GM18526 (cell line): ENCODE measurements around the gene CCL27.

Experiments
- POLR2A ChIP-seq: IDR thresholded peaks from 3 replicates; pipeline ENCODE4 v1.6.1; 2011; ENCODE audit not compliant: insufficient read length; ENCODE audit errors: extremely low read depth

The CCL27 gene, protein sequence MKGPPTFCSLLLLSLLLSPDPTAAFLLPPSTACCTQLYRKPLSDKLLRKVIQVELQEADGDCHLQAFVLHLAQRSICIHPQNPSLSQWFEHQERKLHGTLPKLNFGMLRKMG

DNA sequence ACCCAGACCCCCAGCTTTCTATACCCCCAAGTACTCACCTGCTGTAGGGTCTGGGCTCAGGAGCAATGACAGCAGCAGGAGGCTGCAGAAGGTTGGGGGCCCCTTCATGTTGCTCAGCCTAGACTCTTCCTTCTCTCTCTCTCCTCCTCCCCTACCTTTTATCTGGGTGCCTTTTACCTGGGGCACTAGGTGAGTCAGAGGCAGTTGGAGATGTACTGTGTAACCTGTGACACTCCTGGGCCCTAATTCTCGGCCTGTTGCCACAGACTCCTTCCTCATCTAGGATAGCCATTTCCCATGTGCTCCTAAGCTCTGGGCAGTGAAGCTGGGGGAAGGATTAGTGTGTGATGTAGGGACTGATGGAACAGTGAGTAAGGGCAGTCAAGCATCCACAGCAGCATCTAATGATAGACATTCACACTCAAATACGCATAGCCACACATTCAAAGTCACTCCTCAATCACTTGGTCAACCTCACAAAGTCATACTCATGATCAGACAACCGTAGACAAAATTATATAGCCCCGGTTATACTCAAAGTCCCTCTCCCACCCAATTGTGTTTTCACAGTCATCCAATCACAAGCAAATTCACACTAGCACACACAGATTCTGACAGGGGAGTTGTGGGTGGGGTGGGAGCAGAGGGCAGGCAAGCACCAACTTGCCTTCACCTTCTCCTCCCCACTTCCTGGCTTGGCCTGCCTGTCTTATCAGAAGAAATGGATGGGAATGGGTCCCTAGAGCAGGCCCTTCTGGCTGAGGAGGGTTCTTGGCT is at the start of gene CCL27:
CCL27 (minus strand) TSS at position 132 of the 777 bp plus-strand sequence; CDS start at position 108, 24 bp downstream.
- no peak for TF ChIP-seq POLR2A

DNA sequence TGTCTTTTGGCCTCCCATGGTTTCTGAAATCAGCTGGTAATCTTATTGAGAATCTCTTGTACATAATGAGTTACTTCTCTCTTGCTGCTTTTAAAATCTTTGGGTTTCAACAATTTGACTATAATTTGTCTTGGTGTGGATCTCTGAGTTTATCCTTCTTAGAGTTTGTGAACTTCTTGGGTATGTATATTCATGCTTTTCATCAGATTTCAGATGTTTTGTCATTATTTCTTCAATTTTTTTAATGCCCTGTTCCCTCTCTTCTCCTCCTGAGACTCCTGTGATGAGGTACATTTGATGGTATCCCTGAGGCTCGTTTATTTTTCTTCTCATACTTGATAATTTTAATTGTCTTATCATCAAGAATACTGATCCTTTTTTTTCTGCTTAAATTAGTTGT is 49.7 kb upstream of the CCL27 start:
- TF ChIP-seq POLR2A, result no peak

DNA sequence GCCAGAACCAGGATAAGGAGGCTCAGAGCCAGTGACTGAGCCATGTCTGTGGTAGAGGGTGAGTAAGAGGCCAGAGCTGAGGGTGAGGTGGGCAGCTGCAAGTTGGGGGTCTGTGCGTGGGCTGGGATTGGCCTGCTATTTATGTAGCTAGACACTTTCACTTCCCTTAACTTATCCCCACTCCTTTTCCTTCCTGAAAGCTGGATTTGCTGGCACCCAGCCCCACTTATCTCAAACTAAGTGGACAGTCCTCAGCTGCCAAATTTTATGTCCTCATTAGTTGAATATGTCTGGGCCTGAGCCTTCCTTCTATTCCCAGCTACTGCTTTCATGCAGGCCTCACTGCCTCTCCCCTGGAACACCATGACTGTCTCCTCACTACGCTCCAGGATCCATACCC is 47.6 kb upstream of the CCL27 start, which contains the start of gene CCL21:
CCL21 (minus strand) TSS at position 114 of the 400 bp plus-strand sequence; CDS start at position 44, 70 bp downstream.
- no peak for TF ChIP-seq POLR2A

DNA sequence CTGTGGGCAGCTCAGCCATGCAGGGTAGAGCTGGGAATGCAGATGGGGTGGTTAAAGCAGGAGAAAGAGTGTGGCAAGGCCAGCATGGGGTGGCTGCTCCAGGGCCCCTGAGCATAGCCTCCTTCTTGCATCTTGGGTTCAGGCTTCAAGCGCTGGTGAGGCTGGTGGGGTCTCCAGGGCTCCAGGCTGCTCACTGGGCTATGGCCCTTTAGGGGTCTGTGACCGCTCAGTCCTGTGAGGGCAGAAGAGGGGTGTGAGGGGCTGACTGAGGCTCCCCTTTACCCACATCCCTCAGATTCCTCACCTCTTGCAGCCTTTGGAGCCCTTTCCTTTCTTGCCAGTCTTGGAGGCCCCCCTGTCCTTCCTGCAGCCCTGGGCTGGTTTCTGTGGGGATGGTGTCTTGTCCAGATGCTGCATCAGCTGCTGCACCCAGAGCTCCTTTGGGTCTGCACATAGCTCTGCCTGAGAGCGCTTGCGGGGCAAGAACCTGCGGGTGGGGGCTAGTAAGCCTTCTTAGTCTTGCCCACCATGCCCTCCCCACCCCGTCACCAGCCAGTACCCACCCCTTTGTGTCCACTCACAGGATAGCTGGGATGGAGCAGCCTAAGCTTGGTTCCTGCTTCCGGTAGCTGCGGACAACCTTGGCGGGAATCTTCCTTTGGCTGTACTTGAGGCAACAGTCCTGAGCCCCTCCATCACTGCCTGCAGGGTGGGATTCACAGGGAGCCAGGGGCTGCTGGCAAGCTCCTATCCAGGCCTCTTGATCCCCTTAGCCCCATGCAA is 46.9 kb upstream of the CCL27 start:
- TF ChIP-seq POLR2A, result no peak

DNA sequence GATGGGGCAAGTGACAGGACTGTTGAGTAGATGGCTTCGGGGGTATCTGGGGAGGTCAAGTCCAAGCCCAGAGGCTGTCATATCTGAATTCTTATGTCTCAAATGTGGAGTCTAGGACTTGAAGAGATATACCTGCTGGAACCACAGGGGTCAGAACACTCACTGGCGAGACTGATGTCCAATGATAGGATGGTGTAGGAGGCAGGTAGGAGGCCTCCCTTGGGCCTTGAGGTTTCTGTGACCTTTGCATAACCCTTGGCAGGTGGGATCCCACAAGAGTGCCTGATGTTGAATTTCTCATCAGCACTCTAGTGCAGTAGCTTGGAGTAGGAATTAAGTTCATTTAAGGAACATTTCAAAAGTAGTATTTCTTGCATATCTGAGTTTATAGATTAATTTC is 44.7 kb upstream of the CCL27 start:
- TF ChIP-seq POLR2A, result no peak

DNA sequence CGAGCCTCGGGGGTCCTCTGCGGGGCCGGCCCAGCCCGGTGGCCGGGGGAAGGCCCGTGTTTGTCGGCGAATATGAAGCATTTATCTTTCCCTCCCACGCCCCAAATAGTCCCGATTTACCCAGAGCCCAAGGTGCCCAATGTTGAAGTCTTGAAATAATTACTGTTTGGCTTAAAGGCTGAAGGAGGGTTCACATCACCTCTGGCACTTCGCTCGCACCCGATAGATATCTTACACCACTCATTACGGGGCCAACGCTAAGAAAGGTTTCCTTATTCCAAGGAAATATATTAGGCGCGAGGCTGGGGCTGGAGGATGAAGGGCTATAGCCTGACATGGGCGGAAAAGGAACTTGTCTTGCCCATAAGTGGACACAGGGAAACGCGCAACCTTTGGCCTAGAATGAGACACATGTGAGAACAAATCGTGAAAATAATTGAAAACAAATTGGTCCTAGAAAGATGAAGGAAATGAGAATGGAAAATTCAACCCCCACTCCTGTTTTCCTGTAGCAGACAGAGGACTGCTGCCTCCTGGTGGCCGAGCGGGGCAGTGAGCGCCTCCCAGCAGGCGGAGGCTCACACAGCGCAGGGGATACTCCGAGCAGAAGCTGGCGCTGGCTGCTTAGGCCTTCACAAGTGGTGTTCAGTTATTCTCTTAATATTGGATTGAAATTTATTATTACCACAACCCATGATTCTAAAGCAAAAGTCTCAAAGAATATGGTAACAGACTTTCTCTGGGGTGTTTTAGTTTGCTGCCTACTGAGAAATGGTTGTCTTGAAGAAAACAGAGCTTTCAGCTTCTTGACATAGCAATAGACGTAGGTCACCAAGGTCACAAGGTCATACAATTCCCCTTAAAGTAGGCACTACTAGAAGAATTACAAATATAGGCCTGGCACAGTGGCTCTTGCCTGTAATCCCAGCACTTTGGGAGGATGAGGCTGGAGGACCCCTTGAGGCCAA is 39.6 kb upstream of the CCL27 start:
- TF ChIP-seq POLR2A, result no peak

DNA sequence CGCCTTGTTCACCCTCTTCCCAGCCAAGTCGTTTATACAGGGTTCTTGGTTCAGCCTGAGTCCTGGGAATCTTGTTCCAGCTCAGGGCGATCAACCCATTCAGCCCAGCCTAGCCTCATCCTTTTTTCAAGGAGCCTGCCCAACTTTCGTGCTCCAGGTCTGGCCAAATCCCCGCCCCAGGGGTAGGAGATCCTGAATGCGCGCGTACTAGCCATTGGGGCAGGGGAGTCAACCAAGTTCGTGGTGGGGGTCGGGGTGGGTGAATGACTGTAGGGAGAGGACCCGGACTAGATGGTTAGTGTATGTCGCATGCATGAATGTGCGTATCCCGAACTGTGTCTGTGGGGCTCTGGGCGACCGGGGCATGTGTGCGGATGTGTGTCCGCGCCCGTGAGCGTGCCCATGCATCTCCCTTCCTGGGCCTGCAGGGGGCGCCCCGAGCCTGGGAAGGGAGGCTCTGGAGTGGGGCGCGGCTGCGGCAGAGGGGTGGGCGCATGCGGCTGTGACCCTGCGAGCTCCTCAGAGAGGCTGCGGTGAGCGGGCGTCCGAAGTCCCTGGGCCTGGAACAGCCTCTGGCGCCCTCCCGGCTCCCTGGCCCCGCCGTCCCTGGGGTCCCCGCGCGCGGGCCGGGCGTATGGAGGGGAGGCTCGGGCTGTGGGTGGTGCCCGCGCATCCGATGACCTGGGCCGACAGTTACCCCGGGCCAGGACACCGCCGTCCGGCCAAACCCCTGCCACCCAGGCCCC is 38.7 kb upstream of the CCL27 start:
- no peak for TF ChIP-seq POLR2A

DNA sequence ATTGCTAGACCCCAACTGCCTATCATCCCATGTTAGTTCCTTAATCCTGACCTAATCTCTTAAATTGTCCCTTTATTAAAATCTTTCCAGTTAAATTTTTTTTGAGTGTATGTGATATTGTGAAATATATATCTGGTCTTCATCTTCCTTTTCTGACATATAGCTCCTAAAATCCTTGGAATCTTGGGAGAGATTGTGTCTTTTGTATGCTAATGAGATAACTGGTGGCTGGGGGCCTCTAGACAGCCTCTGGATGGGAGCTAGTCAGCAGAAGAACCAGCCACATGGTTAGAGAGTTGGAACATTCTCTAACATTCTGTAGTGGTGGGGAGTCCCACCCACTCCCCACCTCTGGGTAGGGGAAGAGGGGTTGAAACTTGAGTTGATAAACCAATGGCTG is 32.4 kb upstream of the CCL27 start:
- no peak for TF ChIP-seq POLR2A

DNA sequence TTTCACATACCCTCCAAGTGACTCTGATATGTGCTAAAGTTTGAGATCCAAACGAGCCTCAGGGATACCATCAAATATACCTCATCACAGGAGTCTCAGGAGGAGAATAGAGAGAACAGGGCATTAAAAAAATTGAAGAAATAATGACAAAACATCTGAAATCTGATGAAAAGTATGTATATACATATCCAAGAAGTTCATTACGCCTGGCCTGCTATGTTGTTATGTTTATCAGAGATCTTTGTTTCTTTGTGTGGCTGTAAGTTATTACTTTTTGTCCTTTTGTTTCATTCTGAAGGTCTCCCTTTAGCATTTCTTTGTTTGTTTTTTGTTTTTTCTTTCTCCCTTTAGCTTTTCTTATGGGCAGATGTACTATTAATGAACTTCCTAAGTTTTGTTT is 31.1 kb upstream of the CCL27 start:
- no peak for TF ChIP-seq POLR2A

DNA sequence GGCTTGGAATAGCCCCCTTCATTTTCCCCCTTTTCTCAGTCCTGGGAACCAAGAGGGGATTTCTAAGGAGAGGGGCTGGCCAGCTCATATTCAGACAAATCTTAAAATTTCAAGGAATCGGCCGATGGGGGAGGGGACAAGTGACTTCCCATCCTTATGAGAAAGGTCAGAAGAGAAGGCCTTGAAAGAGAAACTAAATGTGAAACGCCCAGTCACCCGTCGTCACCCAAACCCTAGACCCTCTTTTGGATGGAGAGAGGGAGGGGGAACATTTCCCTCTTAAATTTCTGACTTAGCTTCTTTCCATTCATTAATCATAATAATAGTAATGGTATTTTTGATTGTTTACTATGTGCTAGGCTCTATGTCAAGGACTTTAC is 29.5 kb upstream of the CCL27 start:
- TF ChIP-seq POLR2A, result no peak

DNA sequence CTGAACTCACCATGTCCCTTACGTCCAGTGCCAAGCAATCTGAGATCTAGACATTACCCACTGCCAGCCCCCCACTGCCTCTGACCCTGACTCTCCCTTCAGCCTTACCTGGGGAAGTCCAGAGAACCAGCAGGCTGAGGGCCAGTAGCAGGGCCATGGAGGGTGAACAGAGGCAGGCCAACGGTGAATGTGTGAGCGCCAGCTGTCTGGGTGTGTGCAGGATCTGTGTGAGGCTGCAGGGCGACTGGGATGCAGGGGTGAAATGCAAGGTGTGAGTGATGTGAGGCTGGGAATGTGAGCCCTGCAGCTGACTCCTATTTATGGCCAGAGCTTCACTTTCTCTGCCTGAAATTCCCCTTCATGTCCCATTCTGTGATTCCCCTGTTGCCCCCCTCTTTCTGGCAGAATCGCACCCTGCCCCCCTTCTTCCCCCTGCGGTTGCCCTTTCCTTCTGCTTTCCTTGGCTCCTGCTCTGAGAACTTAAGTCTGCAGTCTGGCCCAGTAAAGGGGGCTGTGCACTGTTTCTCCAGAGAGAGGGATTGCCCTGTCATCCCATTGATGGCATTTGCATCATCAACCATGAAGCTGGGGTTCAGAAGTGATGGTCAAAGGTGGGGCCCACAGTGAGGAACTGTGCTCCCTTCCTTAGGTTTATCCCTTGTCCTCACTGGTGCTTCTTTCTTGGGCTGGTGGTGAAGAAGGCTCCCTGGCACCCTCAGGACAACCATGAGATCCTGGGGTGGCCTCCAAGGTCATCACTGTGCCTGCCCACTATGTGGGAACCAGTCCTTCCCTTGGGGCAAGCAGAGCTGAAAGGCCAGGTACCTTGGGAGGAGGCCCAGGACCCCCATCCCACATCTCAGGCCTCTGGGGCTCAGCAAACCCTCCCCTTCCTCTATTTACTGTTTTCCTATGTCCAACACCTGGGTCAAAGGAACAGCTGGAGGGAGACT is 28.8 kb upstream of the CCL27 start, which contains the start of gene CCL19:
CCL19 (minus strand) TSS at position 294 of the 953 bp plus-strand sequence; CDS start at position 157, 137 bp downstream.
- no peak for TF ChIP-seq POLR2A

DNA sequence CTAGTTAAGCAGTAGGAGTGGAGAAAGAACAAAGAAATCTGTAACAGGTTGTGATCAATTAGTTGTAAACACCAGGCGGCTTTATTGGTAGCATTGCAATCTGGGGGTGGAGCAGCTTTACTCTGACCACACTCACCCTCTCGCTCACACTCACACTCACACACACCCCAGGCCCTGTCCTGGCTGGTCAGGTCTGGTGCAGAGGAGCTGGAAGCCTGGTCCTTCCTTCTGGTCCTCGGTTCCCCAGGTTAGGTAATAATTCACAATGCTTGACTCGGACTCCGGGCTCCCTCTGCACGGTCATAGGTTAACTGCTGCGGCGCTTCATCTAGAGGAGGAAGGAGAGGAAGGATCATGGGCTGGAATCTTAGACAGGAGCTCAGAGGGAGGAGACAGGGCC is 27.1 kb upstream of the CCL27 start:
- no peak for TF ChIP-seq POLR2A

DNA sequence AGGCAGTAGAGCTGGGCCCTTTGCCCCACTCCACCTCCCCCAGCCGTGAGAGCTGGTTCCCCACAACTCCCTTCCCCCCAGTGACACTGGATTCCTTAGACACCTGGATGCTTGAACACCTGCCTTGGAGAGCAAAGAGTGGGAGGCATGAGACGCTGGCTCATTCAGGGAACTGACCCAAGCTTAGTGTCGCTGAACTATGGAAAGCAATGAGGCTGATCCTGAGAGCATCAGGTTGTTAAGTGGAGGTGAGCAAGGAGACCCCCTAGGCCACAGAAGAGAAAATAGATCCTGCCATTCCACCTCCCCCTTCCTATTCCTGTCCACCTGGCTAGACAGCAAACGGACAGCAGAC is 26.6 kb upstream of the CCL27 start:
- no peak for TF ChIP-seq POLR2A
